ENCODE data around the gene CCL26. TPM values are rescaled to one million over a fixed set of nuclear protein-coding genes. Genes with fewer than 3 reads are reported as not detected.
"Not testable (repeated sequence)": the region's sequence is repeated elsewhere in the genome, so short reads cannot be mapped to it uniquely, and the experiment has no call there.

Gene CCL26
- total RNA-seq, 1 donor from 2014 or later, result 1.2 TPM

DNA sequence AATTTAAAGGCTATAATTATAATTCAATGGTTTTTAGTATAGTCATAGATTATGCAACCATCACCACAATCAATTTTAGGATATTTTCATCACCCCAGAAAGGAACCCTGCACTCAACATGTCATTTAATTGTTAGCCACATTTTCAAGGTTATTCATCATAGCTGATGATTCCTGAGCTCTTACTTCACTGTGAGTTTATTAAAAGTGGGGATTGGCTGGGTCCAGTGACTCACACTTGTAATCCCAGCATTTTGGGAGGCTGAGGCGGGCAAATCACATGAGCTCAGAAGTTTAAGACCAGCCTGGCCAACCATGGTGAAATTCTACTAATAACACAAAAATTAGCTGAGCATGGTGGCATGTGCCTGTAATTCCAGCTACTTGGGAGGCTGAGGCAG is 787 bp downstream of the CCL26 start:
- ATAC-seq, result no peak
- no peaks in the 10 kb centered on the region for H3K4me1 ChIP-seq
- H3K36me3 ChIP-seq, result no peaks in the 10 kb centered on the region
- H3K27ac ChIP-seq, result no peak overlapping the region
- TF ChIP-seq, protein P1, sequence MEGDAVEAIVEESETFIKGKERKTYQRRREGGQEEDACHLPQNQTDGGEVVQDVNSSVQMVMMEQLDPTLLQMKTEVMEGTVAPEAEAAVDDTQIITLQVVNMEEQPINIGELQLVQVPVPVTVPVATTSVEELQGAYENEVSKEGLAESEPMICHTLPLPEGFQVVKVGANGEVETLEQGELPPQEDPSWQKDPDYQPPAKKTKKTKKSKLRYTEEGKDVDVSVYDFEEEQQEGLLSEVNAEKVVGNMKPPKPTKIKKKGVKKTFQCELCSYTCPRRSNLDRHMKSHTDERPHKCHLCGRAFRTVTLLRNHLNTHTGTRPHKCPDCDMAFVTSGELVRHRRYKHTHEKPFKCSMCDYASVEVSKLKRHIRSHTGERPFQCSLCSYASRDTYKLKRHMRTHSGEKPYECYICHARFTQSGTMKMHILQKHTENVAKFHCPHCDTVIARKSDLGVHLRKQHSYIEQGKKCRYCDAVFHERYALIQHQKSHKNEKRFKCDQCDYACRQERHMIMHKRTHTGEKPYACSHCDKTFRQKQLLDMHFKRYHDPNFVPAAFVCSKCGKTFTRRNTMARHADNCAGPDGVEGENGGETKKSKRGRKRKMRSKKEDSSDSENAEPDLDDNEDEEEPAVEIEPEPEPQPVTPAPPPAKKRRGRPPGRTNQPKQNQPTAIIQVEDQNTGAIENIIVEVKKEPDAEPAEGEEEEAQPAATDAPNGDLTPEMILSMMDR (IDR thresholded peaks at IDR 0.05), result no peak
- no peaks in the 10 kb centered on the region for H3K9me3 ChIP-seq
- DNase-seq, result no peak
- H3K27me3 ChIP-seq, result no peaks in the 10 kb centered on the region
- intact Hi-C loops (cut with DNase I), result no loop called here
- no peak overlapping the region for H3K4me3 ChIP-seq

DNA sequence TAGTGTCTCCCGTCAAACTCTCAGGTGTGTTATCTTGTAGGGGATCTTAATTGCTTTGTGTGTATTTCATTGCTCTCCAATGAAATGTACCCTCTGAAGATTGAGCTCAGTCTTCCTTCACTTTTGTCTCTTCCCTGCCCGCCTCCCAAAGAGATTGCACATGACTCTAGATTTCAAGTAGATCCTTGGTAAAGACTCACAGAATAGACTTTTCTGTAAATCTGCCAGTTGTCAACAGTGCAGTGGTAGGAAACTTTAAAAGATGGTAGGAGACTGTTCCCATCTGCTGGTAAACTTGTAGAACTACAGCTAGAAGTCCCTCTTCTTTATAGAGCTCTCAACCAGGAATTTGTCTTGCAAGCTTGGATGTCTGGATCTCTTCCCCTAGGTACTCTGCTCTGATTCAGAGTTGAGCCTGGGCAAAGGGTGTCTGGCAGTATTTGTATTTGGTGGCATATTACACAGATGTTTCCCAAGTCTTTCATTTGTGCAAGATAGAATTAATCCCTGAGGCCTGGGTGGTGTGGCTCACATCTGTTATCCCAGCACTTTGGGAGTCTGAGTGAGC is 9.6 kb downstream of the CCL26 start:
- H3K36me3 ChIP-seq, result no peaks in the 10 kb centered on the region
- intact Hi-C loops (cut with DNase I), result loop anchor here (10.0 kb wide), 1 partner anchor 188 kb away; no protein-coding TSS in a partner anchor
- DNase-seq (no peak), ATAC-seq (peak; percentile 94)
- no peaks in the 10 kb centered on the region for H3K9me3 ChIP-seq
- TF ChIP-seq, protein P1 (IDR thresholded peaks at IDR 0.05), result peak; percentile 76
- H3K27ac ChIP-seq, result no peak overlapping the region
- H3K4me1 ChIP-seq, result no peaks in the 10 kb centered on the region
- no peaks in the 10 kb centered on the region for H3K27me3 ChIP-seq
- H3K4me3 ChIP-seq, result no peak overlapping the region

DNA sequence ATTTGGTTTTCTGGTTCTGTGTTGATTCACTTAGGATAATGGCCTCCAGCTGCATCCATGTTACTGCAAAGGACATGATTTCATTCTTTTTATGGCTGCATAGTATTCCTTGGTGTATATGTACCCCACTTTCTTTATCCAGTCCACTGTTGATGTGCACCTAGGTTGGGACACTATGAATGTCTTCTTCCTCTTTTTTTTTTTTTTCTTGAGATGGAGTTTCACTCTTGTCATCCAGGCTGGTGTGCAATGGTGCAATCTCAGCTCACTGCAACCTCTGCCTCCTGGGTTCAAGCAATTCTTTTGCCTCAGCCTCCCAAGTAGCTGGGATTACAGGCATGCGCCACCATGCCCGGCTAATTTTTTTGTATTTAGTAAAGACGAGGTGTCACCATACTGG is 10.2 kb downstream of the CCL26 start:
- H3K4me3 ChIP-seq, ATAC-seq, H3K27me3 ChIP-seq, H3K27ac ChIP-seq, DNase-seq, H3K4me1 ChIP-seq, H3K36me3 ChIP-seq, H3K9me3 ChIP-seq: not testable (repeated sequence)
- intact Hi-C loops (cut with DNase I), result loop anchor here (10.0 kb wide), 1 partner anchor 187 kb away; no protein-coding TSS in a partner anchor

DNA sequence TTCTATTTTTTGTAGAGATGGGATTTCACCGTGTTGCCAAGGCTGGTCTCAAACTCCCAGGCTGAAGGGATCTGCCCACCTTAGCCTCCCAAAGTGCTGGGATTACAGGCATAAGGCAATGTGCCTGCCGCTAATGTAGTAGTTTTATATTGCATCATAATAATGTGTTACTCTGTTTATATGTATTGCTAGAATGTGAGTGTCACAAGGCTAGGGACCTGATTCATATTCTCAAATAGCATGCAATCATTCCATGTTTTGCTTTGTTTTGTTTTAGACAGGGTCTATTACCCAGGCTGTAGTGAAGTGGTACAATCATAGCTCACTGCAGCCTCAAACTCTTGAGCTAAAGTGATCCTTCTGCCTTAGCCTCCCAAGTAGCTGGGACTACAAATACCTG is 13.5 kb downstream of the CCL26 start:
- intact Hi-C loops (cut with DNase I), result no loop called here
- no peak overlapping the region for H3K4me3 ChIP-seq
- no peak overlapping the region for H3K27ac ChIP-seq
- no peaks in the 10 kb centered on the region for H3K4me1 ChIP-seq
- H3K36me3 ChIP-seq, result no peaks in the 10 kb centered on the region
- no peaks in the 10 kb centered on the region for H3K9me3 ChIP-seq
- no peak for ATAC-seq
- TF ChIP-seq, protein P1 (IDR thresholded peaks at IDR 0.05), result no peak
- no peaks in the 10 kb centered on the region for H3K27me3 ChIP-seq
- DNase-seq, result no peak

DNA sequence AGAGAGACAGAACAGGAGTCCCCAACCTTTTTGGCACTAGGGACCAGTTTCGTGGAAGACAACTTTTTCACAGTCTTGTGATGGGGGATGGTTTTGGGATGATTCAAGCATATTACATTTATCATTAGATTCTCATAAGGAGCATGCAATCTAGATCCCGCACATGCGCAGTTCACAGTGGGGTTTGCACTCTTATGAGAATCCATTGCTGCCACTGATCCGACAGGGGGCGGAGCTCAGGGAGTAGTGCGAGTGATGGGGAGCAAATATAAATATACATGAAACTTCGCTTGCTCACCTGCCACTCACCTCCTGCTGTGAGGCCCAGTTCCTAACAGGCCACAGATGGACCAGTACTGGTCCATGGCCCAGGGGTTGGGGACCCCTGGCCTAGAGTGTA is 14.2 kb downstream of the CCL26 start:
- Histone ChIP-seq H3K4me1 (no peaks in the 10 kb centered on the region), H3K36me3 (no peaks in the 10 kb centered on the region), H3K27me3 (no peaks in the 10 kb centered on the region), H3K4me3 (no peak overlapping the region), H3K27ac (no peak overlapping the region), H3K9me3 (no peaks in the 10 kb centered on the region)
- ATAC-seq, result no peak
- intact Hi-C loops (cut with DNase I), result no loop called here
- TF ChIP-seq, protein P1 (IDR thresholded peaks at IDR 0.05), result no peak
- DNase-seq, result no peak

DNA sequence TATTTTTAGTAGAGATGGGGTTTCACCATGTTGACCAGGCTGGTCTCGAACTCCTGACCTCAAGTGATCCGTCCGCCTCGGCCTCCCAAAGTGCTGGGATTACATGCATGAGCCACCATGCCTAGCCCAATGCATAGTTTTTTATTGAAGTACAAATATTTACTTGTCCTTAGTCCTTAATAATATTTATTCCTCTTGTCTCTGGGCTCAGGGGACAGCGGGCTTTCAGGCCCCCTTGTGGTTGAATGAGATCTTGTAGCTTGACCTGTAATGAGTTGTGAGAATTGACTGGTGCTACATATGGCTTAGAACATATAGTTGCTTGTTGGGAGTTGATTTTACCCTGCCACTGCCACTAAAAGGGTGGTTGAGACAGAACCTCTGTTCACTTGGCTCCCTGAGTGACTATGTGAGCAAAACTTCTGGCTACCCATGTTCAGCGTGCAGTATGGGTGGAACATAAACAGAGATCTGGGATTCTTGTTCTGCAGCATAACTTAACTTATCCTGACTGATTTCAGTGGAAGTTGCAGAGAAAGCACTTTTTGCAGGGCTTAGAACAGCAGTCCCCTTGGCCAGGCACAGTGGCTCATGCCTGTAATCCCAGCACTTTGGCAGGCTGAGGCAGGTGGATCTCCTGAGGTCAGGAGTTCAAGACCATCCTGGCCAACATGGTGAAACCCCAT is 14.9 kb downstream of the CCL26 start:
- Histone ChIP-seq H3K9me3 (no peaks in the 10 kb centered on the region), H3K4me1 (no peaks in the 10 kb centered on the region), H3K36me3 (no peaks in the 10 kb centered on the region), H3K27ac (no peak overlapping the region), H3K27me3 (no peaks in the 10 kb centered on the region), H3K4me3 (no peak overlapping the region)
- intact Hi-C loops (cut with DNase I), result no loop called here
- TF ChIP-seq, protein P1 (IDR thresholded peaks at IDR 0.05), result peak; percentile 52
- DNase-seq (no peak), ATAC-seq (peak; percentile 80)

Measured in upper lobe of right lung (tissue), 1 donor.